GM12878 (cell line): ENCODE measurements around the gene IRX4.

ENCODE experiments used
- CBFB ChIP-seq: IDR thresholded peaks from 2 replicates; pipeline ENCODE4 v1.6.1; 2016; ENCODE audit warnings: antibody characterized with exemption, low read depth
- DPF2 ChIP-seq: fragments of 450-650 bp; IDR thresholded peaks from 2 replicates; pipeline ENCODE4 v1.6.1; 2017; ENCODE audit warnings: mild to moderate bottlenecking
- EP300 ChIP-seq, 2 experiments: fragments of 150-350 bp in 1 of 2; IDR thresholded peaks; 2 replicates each; pipeline ENCODE4 v1.6.1; 2011 to 2012; ENCODE audit warnings: low read depth in 2 of 2, low read length in 2 of 2, borderline replicate concordance in 1 of 2, improper control_type of control experiment in 1 of 2, inconsistent platforms in 1 of 2; ENCODE audit not compliant: control insufficient read depth in 1 of 2
- EZH2 ChIP-seq: IDR thresholded peaks from 2 replicates; pipeline ENCODE4 v1.6.1; 2012; ENCODE audit warnings: low read depth, mild to moderate bottlenecking, control low read depth, inconsistent platforms, low read length, borderline replicate concordance; ENCODE audit not compliant: control insufficient read depth
- FOXM1 ChIP-seq: IDR thresholded peaks from 2 replicates; pipeline ENCODE4 v1.6.1; 2012; ENCODE audit warnings: low read depth, mild to moderate bottlenecking, inconsistent platforms, low read length, moderate library complexity
- IRF3 ChIP-seq: fragments of 450-650 bp; IDR thresholded peaks from 2 replicates; pipeline ENCODE4 v1.6.1; 2014; ENCODE audit warnings: mild to moderate bottlenecking
- PBX3 ChIP-seq: IDR thresholded peaks from 2 replicates; pipeline ENCODE4 v1.6.1; 2011; ENCODE audit warnings: mild to moderate bottlenecking, low read depth, low read length, moderate library complexity; ENCODE audit not compliant: insufficient replicate concordance
- POLR2A ChIP-seq: IDR thresholded peaks from 2 replicates; pipeline ENCODE4 v1.6.1; 2011; ENCODE audit warnings: low read depth, mild to moderate bottlenecking, low read length
- REST ChIP-seq: IDR thresholded peaks from 2 replicates; pipeline ENCODE4 v1.6.1; 2012; ENCODE audit warnings: mild to moderate bottlenecking, low read depth, low read length
- RFX5 ChIP-seq: IDR thresholded peaks from 2 replicates; pipeline ENCODE4 v1.6.1; 2011; ENCODE audit warnings: low read depth, low read length, improper control_type of control experiment
- SMC3 ChIP-seq: IDR thresholded peaks from 2 replicates; pipeline ENCODE4 v1.6.1; 2011; ENCODE audit warnings: low read length, improper control_type of control experiment, borderline replicate concordance
- YY1 ChIP-seq: IDR thresholded peaks from 2 replicates; pipeline ENCODE4 v1.6.1; 2011; ENCODE audit warnings: low read depth, mild to moderate bottlenecking, low read length
- TF ChIP-seq, protein P1 (sequence below), 3 experiments: IDR thresholded peaks in 2 of 3; conservative IDR thresholded peaks in 1 of 3; 2 replicates each; pipeline ENCODE4 v1.5.1; 2011; ENCODE audit warnings: low read depth in 3 of 3, low read length in 3 of 3, mild to moderate bottlenecking in 3 of 3, control low read depth in 2 of 3, moderate library complexity in 2 of 3, inconsistent platforms in 1 of 3, mixed read lengths in 1 of 3; ENCODE audit not compliant: control insufficient read depth in 2 of 3, insufficient read depth in 1 of 3; ENCODE audit errors: extremely low read depth in 1 of 3
- TF ChIP-seq, protein P2 (sequence below): IDR thresholded peaks from 2 replicates; pipeline ENCODE4 v1.6.1; 2011; ENCODE audit warnings: borderline replicate concordance, low read depth, mild to moderate bottlenecking, moderate library complexity, low read length; ENCODE audit not compliant: insufficient read depth, poor library complexity, severe bottlenecking

DNA sequence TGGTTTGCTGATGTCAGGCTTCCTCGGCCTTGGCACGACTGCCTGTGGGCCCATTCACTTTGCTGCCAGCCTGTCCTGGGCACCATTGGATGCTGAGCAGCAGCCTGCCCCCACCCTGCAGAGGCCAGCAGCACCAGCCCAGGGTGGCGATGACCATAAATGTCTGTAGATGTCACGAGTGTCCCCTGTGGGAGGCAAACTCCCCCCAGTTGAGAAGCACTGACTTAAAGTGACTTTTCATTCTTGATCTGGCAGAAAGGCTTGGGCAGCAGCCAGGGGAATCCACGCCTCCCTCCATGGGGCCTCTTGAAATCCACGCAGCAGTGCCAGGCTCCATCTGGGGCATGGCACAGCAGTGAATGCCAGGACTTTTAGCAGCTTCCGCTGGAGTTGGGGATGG, 21.8 kb downstream of the IRX4 start:
- TF ChIP-seq, protein P1, sequence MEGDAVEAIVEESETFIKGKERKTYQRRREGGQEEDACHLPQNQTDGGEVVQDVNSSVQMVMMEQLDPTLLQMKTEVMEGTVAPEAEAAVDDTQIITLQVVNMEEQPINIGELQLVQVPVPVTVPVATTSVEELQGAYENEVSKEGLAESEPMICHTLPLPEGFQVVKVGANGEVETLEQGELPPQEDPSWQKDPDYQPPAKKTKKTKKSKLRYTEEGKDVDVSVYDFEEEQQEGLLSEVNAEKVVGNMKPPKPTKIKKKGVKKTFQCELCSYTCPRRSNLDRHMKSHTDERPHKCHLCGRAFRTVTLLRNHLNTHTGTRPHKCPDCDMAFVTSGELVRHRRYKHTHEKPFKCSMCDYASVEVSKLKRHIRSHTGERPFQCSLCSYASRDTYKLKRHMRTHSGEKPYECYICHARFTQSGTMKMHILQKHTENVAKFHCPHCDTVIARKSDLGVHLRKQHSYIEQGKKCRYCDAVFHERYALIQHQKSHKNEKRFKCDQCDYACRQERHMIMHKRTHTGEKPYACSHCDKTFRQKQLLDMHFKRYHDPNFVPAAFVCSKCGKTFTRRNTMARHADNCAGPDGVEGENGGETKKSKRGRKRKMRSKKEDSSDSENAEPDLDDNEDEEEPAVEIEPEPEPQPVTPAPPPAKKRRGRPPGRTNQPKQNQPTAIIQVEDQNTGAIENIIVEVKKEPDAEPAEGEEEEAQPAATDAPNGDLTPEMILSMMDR (IDR thresholded peaks at IDR 0.05 in 2 of 3, conservative IDR thresholded peaks at IDR 0.05 in 1 of 3; ENCODE audit: control insufficient read depth in 2 of 3, extremely low read depth in 1 of 3, insufficient read depth in 1 of 3, low read depth in 3 of 3, low read length in 3 of 3), result no peak
- TF ChIP-seq REST, result no peak
- TF ChIP-seq FOXM1, result no peak
- TF ChIP-seq CBFB, result no peak
- no peak for TF ChIP-seq SMC3
- TF ChIP-seq PBX3, result no peak
- no peak for TF ChIP-seq POLR2A
- no peak for TF ChIP-seq EP300 (IDR thresholded peaks at IDR 0.05; ENCODE audit: borderline replicate concordance in 1 of 2, control insufficient read depth in 1 of 2, low read depth in 2 of 2, low read length in 2 of 2)
- TF ChIP-seq IRF3, result no peak
- TF ChIP-seq DPF2, result no peak
- TF ChIP-seq, protein P2, sequence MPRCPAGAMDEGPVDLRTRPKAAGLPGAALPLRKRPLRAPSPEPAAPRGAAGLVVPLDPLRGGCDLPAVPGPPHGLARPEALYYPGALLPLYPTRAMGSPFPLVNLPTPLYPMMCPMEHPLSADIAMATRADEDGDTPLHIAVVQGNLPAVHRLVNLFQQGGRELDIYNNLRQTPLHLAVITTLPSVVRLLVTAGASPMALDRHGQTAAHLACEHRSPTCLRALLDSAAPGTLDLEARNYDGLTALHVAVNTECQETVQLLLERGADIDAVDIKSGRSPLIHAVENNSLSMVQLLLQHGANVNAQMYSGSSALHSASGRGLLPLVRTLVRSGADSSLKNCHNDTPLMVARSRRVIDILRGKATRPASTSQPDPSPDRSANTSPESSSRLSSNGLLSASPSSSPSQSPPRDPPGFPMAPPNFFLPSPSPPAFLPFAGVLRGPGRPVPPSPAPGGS, result no peak
- TF ChIP-seq EZH2, result no peak
- TF ChIP-seq RFX5, result no peak
- TF ChIP-seq YY1, result no peak
